SIG-M5 treated with dmso at 0.1 percent for 504 hours (cell line): Measurements from ENCODE around the gene ANKS6.

ENCODE experiments used
- DNase-seq: peaks from one replicate; lab custom pipeline; 2025; ENCODE audit not compliant: unreplicated experiment; lab: John Stamatoyannopoulos, UW

Gene ANKS6

GRCh38 chr9:98796364-98797101, at the start of gene ANKS6:
TSS of gene ANKS6 (minus strand) at chr9:98796555. CDS start at chr9:98796491, 64 bp downstream.
- DNase-seq = peak; percentile 52

- DNase-seq = no peak
These were observed 49.7 kb upstream of the ANKS6 start for GRCh38 chr9:98846081-98846480.

- DNase-seq = no peak
These were observed 46.2 kb upstream of the ANKS6 start for GRCh38 chr9:98842510-98842909.

- no peak for DNase-seq
These were observed 43.4 kb upstream of the ANKS6 start for GRCh38 chr9:98839724-98840123.

GRCh38 chr9:98838868-98839565, 42.7 kb upstream of the ANKS6 start:
- DNase-seq = no peak

GRCh38 chr9:98838155-98838867, 42.0 kb upstream of the ANKS6 start:
- no peak for DNase-seq

- DNase-seq = no peak
These were observed 41.2 kb upstream of the ANKS6 start for GRCh38 chr9:98837516-98837915.

- DNase-seq = no peak
These were observed 39.9 kb upstream of the ANKS6 start for GRCh38 chr9:98836206-98836605.

- DNase-seq = no peak
These were observed 38.0 kb upstream of the ANKS6 start for GRCh38 chr9:98834386-98834785.

GRCh38 chr9:98833090-98833956, 37.0 kb upstream of the ANKS6 start:
- DNase-seq = no peak

GRCh38 chr9:98832768-98833089, 36.4 kb upstream of the ANKS6 start:
- no peak for DNase-seq

- no peak for DNase-seq
These were observed 35.3 kb upstream of the ANKS6 start for GRCh38 chr9:98831696-98832095.

GRCh38 chr9:98830554-98830953, 34.2 kb upstream of the ANKS6 start:
- DNase-seq = peak; percentile 78

- no peak for DNase-seq
These were observed 33.4 kb upstream of the ANKS6 start for GRCh38 chr9:98829766-98830165.

GRCh38 chr9:98826716-98827115, 30.4 kb upstream of the ANKS6 start:
- DNase-seq = no peak

- no peak for DNase-seq
These were observed 29.1 kb upstream of the ANKS6 start for GRCh38 chr9:98825414-98825813.

GRCh38 chr9:98823666-98824334, 27.4 kb upstream of the ANKS6 start:
- DNase-seq = no peak

GRCh38 chr9:98822661-98823060, 26.3 kb upstream of the ANKS6 start:
- DNase-seq = no peak

GRCh38 chr9:98821831-98822230, 25.5 kb upstream of the ANKS6 start:
- no peak for DNase-seq

GRCh38 chr9:98819231-98819630, 22.9 kb upstream of the ANKS6 start:
- DNase-seq = no peak

GRCh38 chr9:98818764-98819163, 22.4 kb upstream of the ANKS6 start:
- no peak for DNase-seq
